ENCODE results near the gene ZBTB7C.

ZBTB7C gene

GRCh38 chr18:48191494-48191893 is 217.7 kb downstream of the ZBTB7C start:
- no peak overlapping the region for H3K4me3 ChIP-seq (ENCODE audit: low read length)
- no peak for DNase-seq (ENCODE audit: low read depth)
- no peak for TF ChIP-seq CTCF (IDR thresholded peaks at IDR 0.05; ENCODE audit: insufficient read depth, low read depth, low read length, missing control alignments)

GRCh38 chr18:48190994-48191393 is 218.2 kb downstream of the ZBTB7C start:
- no peak for TF ChIP-seq CTCF (IDR thresholded peaks at IDR 0.05; ENCODE audit: insufficient read depth, low read depth, low read length, missing control alignments)
- H3K4me3 ChIP-seq (ENCODE audit: low read length) = no peak overlapping the region
- DNase-seq (ENCODE audit: low read depth) = no peak

- H3K4me3 ChIP-seq (ENCODE audit: low read length) = no peak overlapping the region
- no peak for DNase-seq (ENCODE audit: low read depth)
- TF ChIP-seq CTCF (IDR thresholded peaks at IDR 0.05; ENCODE audit: insufficient read depth, low read depth, low read length, missing control alignments) = no peak
Observed at GRCh38 chr18:48188609-48189008, 220.6 kb downstream of the ZBTB7C start.

- no peak for DNase-seq (ENCODE audit: low read depth)
- TF ChIP-seq CTCF (IDR thresholded peaks at IDR 0.05; ENCODE audit: insufficient read depth, low read depth, low read length, missing control alignments) = no peak
- H3K4me3 ChIP-seq (ENCODE audit: low read length) = no peak overlapping the region
Observed at GRCh38 chr18:48186861-48187260, 222.3 kb downstream of the ZBTB7C start.

- no peak for TF ChIP-seq CTCF (IDR thresholded peaks at IDR 0.05; ENCODE audit: insufficient read depth, low read depth, low read length, missing control alignments)
- DNase-seq (ENCODE audit: low read depth) = peak; percentile 89
- no peak overlapping the region for H3K4me3 ChIP-seq (ENCODE audit: low read length)
Observed at GRCh38 chr18:48186131-48186766, 222.9 kb downstream of the ZBTB7C start.

- no peak for TF ChIP-seq CTCF (IDR thresholded peaks at IDR 0.05; ENCODE audit: insufficient read depth, low read depth, low read length, missing control alignments)
- DNase-seq (ENCODE audit: low read depth) = no peak
- H3K4me3 ChIP-seq (ENCODE audit: low read length) = no peak overlapping the region
Observed at GRCh38 chr18:48184118-48184517, 225.1 kb downstream of the ZBTB7C start.

GRCh38 chr18:48183613-48184012 is 225.6 kb downstream of the ZBTB7C start:
- TF ChIP-seq CTCF (IDR thresholded peaks at IDR 0.05; ENCODE audit: insufficient read depth, low read depth, low read length, missing control alignments) = no peak
- H3K4me3 ChIP-seq (ENCODE audit: low read length) = no peak overlapping the region
- DNase-seq (ENCODE audit: low read depth) = no peak
